ENCODE measurements around the gene WDFY4. TPM values are rescaled to one million over a fixed set of nuclear protein-coding genes. Genes with fewer than 3 reads are reported as not detected.

Gene WDFY4
- total RNA-seq, 1 donor from 2014 or later = 0.41 TPM

DNA sequence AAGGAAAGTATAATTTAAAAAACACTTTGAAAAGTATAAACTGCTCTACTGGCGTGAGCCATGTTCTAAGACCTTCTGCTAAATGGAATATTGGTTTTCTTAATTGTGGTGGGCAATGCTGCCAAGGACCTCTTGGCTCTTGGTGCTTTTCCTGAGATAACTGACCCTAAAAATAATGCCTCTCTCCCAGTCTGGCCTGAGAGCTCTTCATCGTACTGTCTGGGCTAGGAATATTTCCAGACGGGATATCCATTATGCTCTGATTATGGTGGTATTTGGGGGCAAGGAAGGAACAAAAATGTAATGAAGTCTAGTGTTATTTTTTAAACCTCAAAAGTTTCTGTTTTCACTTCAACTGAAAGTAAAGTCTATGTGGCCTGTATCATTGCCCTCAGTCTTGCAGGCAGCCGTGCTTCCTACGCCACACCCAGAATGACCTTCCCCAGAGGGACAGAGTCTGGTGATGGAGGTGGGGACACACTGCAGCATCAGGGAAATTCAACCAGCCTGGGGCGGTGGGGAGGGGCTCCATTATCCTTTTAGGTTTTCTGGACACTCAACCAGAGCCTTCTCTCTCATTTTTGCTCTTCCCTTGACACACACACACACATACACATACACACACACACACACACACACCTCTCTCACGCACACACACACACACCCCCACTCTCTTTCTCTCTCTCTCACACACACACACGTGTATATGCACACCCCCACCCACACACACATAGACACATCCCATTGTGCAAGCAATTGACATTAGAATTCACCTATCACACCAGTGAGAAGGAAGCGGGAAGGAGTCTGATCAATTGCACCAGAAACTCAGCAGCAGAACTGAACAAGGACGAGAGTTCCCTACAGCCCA lies 155.4 kb downstream of the WDFY4 start:
- no peak for DNase-seq (ENCODE audit: extremely low read depth, low read depth, low spot score)

GRCh38 chr10:48842231-48842630 lies 157.6 kb downstream of the WDFY4 start:
- no peak for DNase-seq (ENCODE audit: extremely low read depth, low read depth, low spot score)

- no peak for DNase-seq (ENCODE audit: extremely low read depth, low read depth, low spot score)
Measured at GRCh38 chr10:48843198-48843597, 158.5 kb downstream of the WDFY4 start.

DNA sequence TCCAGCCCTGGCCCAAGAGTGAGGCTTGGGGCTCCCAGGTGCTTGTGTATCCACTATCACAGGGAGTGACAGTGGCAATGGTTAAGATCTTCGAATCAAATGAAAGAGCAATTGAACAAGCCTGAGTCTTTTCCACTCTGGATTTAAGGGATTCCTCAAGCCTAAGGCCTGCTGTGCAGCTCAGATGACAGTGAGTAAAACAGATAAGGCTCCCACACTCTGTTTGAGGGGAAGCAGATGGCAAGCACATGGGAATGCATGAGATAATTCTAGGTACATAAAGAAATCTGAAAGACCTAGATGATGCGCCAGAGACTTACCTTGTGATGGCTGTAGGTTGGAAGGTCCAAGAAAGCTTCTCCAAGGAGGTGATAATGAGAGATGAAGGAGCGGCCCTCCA lies 159.9 kb downstream of the WDFY4 start:
- DNase-seq (ENCODE audit: extremely low read depth, low read depth, low spot score) = no peak

DNA sequence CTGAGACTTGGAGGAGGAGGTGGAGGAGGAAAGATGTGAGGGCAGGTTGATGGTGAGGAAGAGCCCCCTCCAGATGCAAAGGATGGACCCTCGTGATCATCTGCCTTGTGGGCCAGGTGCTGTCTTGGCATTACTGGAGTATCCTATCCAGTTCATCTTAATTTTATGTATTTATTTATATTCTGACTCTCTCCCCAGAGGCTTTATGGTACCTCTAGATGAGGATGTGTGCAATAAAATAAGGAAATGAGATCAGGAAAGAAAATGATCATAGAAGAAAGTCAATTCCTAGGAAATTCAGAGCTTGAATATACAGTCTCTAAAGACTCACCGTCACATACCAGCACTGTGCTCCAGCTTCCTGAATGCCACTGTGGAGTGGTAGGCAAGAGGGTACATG lies 160.8 kb downstream of the WDFY4 start:
- DNase-seq (ENCODE audit: extremely low read depth, low read depth, low spot score) = no peak

DNA sequence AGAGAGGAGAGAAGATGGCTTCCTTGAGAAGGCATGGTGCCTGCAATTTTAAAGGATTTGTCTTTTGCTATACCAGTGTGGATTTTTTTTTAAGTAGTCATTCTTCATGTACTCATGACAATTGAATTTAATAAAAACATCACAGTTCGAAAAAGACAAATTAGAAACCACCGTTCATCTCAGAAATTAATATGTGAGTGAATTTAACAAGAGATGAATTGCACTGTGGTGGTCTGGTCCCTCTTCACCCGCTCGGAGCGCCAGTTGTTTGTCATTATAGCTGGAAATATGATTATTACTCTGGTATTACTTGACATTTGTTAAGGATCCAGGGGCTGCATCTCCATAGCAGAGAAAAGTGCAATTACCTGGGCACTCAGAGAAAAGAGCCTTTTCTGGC lies 163.0 kb downstream of the WDFY4 start:
- DNase-seq (ENCODE audit: extremely low read depth, low read depth, low spot score) = no peak

DNA sequence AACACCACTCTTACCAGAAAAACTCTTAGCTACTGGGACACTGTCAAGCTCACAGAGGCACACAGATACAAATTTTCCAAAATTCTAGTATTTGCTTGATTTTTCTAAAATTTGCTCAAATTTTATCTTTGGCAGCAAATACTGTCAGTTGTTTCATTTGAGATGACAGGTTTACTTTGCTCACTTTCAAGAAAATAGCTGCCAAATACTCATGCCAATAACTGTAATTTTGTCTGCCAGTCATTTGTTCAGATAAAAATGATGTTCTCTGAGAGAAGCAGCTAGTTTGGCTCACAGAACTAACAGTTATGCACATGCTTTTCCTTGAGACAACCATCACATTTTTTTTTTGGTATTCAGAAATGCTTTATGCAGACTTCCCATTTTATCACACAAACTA lies 172.2 kb downstream of the WDFY4 start:
- no peak for DNase-seq (ENCODE audit: extremely low read depth, low read depth, low spot score)

GRCh38 chr10:48872234-48872633 lies 187.6 kb downstream of the WDFY4 start:
- DNase-seq (ENCODE audit: extremely low read depth, low read depth, low spot score) = no peak

- no peak for DNase-seq (ENCODE audit: extremely low read depth, low read depth, low spot score)
Measured at GRCh38 chr10:48878091-48878490, 193.4 kb downstream of the WDFY4 start.

DNA sequence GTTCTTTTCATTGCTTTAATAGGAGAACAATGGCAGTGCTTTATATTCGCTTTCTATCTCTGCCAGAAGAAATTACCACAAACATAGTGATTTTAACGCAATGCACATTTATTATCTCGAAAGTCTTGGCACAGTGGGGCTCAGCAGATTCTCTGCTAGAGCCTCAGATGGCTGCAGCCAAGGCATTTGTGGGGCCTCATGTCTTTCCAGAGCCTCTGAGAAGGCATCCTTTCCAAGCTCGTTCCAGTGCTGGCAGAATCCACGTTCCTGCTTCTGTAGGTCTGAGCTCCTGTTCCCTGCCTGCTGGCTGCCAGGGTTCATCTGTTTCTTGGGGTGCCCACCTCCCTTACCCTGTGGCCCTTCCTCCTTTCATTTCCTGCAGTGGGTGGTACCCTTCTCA lies 194.8 kb downstream of the WDFY4 start:
- no peak for DNase-seq (ENCODE audit: extremely low read depth, low read depth, low spot score)

GRCh38 chr10:48880016-48880705 lies 195.5 kb downstream of the WDFY4 start:
- no peak for DNase-seq (ENCODE audit: extremely low read depth, low read depth, low spot score)

DNA sequence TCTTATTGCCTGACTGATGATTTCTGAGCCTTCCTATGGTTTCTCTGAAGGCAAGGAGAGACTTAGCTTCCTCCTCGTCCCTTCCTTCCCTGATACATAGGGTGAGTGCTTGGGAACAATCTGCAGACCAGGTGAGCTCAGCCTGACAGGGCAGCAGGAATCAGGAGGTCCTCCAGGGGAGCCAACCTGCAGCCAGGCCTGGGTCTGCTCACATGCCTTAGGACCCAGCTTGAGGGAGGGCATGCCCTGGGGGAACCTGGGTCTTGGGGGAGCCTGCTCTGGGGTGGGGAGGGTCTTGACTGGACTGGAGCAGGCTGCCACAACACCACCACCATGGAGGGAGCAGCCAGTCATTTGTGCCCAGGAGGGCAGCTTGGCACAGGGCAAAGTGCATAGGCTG lies 197.3 kb downstream of the WDFY4 start:
- no peak for DNase-seq (ENCODE audit: extremely low read depth, low read depth, low spot score)

GRCh38 chr10:48882881-48883280 lies 198.2 kb downstream of the WDFY4 start:
- DNase-seq (ENCODE audit: extremely low read depth, low read depth, low spot score) = no peak

DNA sequence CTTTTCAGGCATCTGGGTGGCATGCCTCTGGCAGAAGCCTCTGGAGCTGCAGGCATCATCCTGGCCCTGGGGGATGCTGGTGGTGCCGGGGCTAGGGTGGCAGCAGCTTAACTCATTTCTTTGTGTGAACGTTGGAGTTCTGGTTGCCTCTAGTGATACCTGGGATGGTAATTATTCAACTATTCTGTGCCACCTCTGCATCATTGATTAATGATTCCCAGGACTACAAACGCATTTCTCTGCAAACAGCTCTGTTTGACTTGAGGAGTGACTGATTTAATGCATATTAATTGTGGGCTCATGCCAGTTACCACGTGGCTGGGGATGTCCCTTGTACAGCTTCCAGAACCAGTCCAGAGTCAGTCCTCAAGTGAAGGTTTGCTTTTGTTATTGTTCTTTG lies 199.0 kb downstream of the WDFY4 start:
- DNase-seq (ENCODE audit: extremely low read depth, low read depth, low spot score) = no peak

GRCh38 chr10:48884179-48885045 lies 199.7 kb downstream of the WDFY4 start:
- DNase-seq (ENCODE audit: extremely low read depth, low read depth, low spot score) = no peak

DNA sequence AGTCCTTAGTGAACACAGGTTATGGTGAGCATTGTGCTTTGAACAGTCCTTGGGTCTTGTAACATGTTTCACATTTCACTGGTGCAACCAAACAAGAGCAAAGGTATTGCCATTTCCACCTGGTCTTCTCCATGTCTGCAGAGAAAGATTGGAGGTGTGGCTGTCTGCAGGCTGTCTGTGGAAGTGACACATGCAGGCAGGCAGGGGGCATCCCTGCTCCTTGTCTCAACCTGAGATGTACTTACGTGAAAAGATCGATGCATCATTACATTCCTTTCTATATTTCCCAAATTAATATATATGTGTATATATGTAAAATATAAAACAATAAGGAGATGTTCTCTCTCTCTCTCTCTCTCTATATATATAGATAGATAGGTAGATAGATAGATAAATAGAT lies 200.7 kb downstream of the WDFY4 start:
- peak; percentile 4 for DNase-seq (ENCODE audit: extremely low read depth, low read depth, low spot score)

- no peak for DNase-seq (ENCODE audit: extremely low read depth, low read depth, low spot score)
Measured at GRCh38 chr10:48887982-48888381, 203.3 kb downstream of the WDFY4 start.

- DNase-seq (ENCODE audit: extremely low read depth, low read depth, low spot score) = no peak
Measured at GRCh38 chr10:48890888-48891850, 206.5 kb downstream of the WDFY4 start.

DNA sequence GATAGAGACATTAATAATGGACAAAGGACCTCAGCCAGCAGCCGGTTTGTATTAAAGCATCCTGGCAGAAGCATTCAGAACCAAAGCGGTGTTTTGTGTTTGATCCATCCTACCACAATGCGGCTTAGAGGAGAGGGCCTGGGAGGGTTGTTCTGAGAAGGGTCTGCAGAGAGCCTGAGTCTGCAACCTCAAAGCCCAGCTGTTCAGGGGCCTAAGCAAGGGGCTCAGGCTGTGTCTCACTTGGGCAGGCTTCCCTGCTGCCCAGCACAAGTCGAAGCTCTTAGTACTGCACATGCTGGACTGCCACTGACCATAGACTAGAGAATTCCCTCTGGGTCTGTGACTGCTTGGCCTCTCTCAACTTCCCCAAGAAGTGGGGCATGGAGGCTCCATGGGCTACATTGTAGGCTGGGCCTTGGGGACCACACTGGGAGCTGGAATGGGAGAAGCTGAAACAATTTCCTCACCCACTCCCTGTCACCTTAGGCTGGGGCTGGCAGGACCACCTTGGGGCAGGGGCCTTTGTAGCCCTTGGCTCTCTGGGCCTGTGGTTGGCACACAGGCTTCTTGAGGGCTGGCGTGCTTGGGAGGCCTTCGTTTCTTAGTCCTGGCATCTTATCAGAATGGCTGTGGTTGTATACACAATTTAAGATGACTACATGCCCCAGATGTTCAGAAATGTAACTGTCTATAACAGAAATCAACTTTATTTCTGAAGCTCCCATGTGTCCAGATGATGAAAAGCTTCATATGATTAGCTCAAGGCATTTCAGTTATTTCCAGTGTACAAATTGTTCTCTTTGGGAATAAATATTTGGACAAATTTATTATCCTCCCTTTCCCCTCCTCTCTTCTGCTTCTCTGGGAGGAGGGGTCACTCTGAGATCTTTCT lies 210.5 kb downstream of the WDFY4 start:
- no peak for DNase-seq (ENCODE audit: extremely low read depth, low read depth, low spot score)

Data from glomerular endothelial cell (primary cell).